ENCODE data around the gene MRLN. TPM values are rescaled to one million over a fixed set of nuclear protein-coding genes. Genes with fewer than 3 reads are reported as not detected.

Gene MRLN
- total and polyA plus RNA-seq, 12 donors = not detected

GRCh38 chr10:59706851-59707797, 46.1 kb downstream of the MRLN start:
- 95 to 97% methylated on average over 8 of the region's 8 CpGs for WGBS, 2 donors
- intact Hi-C loops (cut with DNase I) = no loop called here

DNA sequence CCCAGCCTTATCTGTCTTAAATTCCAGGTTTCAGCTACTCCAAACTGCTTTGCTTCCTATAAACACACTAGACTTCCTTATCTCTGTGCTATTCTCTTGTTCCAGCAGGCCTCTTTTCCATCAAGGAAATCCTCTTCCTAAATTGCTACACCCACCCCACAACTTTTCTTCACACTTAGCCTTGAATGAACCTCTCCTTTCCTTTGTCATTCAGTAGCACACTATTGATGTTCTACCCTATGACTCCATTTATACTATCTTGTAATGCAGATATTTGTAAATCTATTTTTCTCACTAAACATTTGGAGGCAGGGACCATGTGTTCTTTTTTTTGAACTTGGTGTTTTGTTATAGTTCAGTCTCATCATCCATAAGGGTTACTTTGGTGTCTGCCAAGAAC, 47.3 kb downstream of the MRLN start:
- Histone ChIP-seq H3K27ac (no peak overlapping the region), H3K4me3 (no peak overlapping the region), H3K27me3 (peaks cover 0 to 35% (median 6%) of the 10 kb centered on the region in 7 donors), H3K36me3 (no peaks in the 10 kb centered on the region), H3K4me1 (peaks cover 0 to 15% (median 8%) of the 10 kb centered on the region in 9 donors), H3K9me3 (no peaks in the 10 kb centered on the region)
- ATAC-seq = no peak
- TF ChIP-seq, protein P1, sequence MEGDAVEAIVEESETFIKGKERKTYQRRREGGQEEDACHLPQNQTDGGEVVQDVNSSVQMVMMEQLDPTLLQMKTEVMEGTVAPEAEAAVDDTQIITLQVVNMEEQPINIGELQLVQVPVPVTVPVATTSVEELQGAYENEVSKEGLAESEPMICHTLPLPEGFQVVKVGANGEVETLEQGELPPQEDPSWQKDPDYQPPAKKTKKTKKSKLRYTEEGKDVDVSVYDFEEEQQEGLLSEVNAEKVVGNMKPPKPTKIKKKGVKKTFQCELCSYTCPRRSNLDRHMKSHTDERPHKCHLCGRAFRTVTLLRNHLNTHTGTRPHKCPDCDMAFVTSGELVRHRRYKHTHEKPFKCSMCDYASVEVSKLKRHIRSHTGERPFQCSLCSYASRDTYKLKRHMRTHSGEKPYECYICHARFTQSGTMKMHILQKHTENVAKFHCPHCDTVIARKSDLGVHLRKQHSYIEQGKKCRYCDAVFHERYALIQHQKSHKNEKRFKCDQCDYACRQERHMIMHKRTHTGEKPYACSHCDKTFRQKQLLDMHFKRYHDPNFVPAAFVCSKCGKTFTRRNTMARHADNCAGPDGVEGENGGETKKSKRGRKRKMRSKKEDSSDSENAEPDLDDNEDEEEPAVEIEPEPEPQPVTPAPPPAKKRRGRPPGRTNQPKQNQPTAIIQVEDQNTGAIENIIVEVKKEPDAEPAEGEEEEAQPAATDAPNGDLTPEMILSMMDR (IDR thresholded peaks at IDR 0.05) = no peak
- DNase-seq = no peak
- intact Hi-C loops (cut with DNase I) = no loop called here

More at GRCh38 chr10:59706851-59707797, 46.1 kb downstream of the MRLN start:
- H3K4me1 ChIP-seq = peaks cover 0 to 15% (median 8%) of the 10 kb centered on the region in 9 donors
- no peaks in the 10 kb centered on the region for H3K36me3 ChIP-seq
- DNase-seq = no peak
- TF ChIP-seq, protein P1 (IDR thresholded peaks at IDR 0.05) = no peak
- no peak overlapping the region for H3K4me3 ChIP-seq
- H3K27me3 ChIP-seq = peaks cover 0 to 47% (median 8%) of the 10 kb centered on the region in 7 donors
- H3K9me3 ChIP-seq = no peaks in the 10 kb centered on the region
- no peak for ATAC-seq
- H3K27ac ChIP-seq = no peak overlapping the region

GRCh38 chr10:59704630-59705029, 48.6 kb downstream of the MRLN start:
- no peaks in the 10 kb centered on the region for H3K9me3 ChIP-seq
- intact Hi-C loops (cut with DNase I) = loop anchor here in 1 of 10 donors (5.0 kb wide), 1 partner anchor 52 kb away; no protein-coding TSS in a partner anchor
- peaks cover 0 to 12% (median 8%) of the 10 kb centered on the region in 9 donors for H3K4me1 ChIP-seq
- no peak for ATAC-seq
- peaks cover 0 to 23% (median 5%) of the 10 kb centered on the region in 7 donors for H3K27me3 ChIP-seq
- H3K36me3 ChIP-seq = no peaks in the 10 kb centered on the region
- 78 to 81% methylated on average over 2 of the region's 2 CpGs for WGBS, 2 donors
- TF ChIP-seq, protein P1 (IDR thresholded peaks at IDR 0.05) = no peak
- no peak overlapping the region for H3K27ac ChIP-seq
- no peak for DNase-seq
- no peak overlapping the region for H3K4me3 ChIP-seq

DNA sequence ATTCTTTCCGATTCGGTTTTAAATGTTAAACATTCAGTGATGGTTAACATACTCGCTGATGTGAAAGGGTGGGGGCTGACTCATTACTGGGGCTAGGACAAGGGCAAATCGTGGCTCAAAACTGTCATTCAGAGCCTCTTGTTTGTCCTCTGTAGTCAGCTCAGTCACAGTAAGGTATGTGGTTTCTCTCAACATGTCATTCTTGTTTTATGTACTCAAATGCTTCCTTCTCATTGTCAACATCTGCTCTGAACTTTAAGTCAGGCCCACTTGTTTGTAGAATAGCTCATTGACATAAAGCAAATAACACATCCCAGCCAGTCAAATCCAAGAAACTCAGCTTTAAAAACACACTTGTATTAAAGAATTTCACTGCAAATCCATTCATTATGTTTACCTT, 50.9 kb downstream of the MRLN start:
- no peak overlapping the region for H3K27ac ChIP-seq
- intact Hi-C loops (cut with DNase I) = loop anchor here in 1 of 10 donors (5.0 kb wide), 1 partner anchor 50 kb away; no protein-coding TSS in a partner anchor
- H3K36me3 ChIP-seq = no peaks in the 10 kb centered on the region
- peaks cover 0 to under 1% (median 0%) of the 10 kb centered on the region in 7 donors for H3K27me3 ChIP-seq
- H3K4me1 ChIP-seq = no peaks in the 10 kb centered on the region
- TF ChIP-seq, protein P1 (IDR thresholded peaks at IDR 0.05) = no peak
- no peak for ATAC-seq
- DNase-seq = no peak
- no peaks in the 10 kb centered on the region for H3K9me3 ChIP-seq
- 76 to 86% methylated on average over 4 of the region's 4 CpGs for WGBS, 2 donors
- H3K4me3 ChIP-seq = no peak overlapping the region
